Neural cell (in vitro differentiated cells): ENCODE results near the gene IL17REL.

Experiments used
- EP300 ChIP-seq: fragments of 450-650 bp; conservative IDR thresholded peaks from 2 replicates; pipeline ENCODE4 v1.6.1; 2014; ENCODE audit warnings: antibody characterized with exemption, mild to moderate bottlenecking, moderate library complexity; ENCODE audit not compliant: poor library complexity, severe bottlenecking
- EZH2 ChIP-seq: fragments of 200-600, 300-800 bp; shearing (Covaris generic), sonication (generic); IDR thresholded peaks from 2 replicates; pipeline ENCODE4 v1.6.1; 2014; ENCODE audit warnings: antibody characterized with exemption, low read length, borderline replicate concordance, mild to moderate bottlenecking; ENCODE audit not compliant: insufficient read depth, poor library complexity, severe bottlenecking
- POLR2AphosphoS5 ChIP-seq: IDR thresholded peaks from 2 replicates; pipeline ENCODE4 v1.6.1; 2012
- RAD21 ChIP-seq: fragments of 450-650 bp; conservative IDR thresholded peaks from 2 replicates; pipeline ENCODE4 v1.6.1; 2014; ENCODE audit warnings: antibody characterized with exemption, mild to moderate bottlenecking, moderate library complexity
- TF ChIP-seq, protein P1 (sequence below): fragments of 450-650 bp; IDR thresholded peaks from 2 replicates; pipeline ENCODE4 v1.5.1; 2014; ENCODE audit warnings: antibody characterized with exemption, mild to moderate bottlenecking, moderate library complexity; ENCODE audit not compliant: poor library complexity, severe bottlenecking
- TF ChIP-seq, protein P2 (sequence below): IDR thresholded peaks from 2 replicates; pipeline ENCODE4 v1.6.1; 2012; ENCODE audit warnings: borderline replicate concordance

DNA sequence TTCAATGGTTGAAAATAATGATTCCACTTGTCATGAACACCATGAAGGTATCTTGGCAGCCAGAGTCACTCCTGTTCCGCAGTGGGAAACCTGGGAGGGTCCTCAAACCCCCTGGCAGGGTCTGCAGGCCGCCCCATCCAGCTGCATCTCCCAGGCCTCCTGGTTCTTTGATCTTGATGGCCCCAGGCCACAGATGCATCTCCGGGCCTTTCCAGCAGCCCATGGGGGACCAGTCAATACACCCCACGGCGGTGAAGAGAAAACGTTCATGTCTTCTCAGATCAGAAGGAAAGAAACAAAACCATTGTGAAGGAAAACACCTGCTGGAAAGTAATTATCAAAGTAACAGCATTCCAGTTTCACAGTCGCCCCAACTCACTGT is 47.3 kb upstream of the IL17REL start:
- TF ChIP-seq, protein P1, sequence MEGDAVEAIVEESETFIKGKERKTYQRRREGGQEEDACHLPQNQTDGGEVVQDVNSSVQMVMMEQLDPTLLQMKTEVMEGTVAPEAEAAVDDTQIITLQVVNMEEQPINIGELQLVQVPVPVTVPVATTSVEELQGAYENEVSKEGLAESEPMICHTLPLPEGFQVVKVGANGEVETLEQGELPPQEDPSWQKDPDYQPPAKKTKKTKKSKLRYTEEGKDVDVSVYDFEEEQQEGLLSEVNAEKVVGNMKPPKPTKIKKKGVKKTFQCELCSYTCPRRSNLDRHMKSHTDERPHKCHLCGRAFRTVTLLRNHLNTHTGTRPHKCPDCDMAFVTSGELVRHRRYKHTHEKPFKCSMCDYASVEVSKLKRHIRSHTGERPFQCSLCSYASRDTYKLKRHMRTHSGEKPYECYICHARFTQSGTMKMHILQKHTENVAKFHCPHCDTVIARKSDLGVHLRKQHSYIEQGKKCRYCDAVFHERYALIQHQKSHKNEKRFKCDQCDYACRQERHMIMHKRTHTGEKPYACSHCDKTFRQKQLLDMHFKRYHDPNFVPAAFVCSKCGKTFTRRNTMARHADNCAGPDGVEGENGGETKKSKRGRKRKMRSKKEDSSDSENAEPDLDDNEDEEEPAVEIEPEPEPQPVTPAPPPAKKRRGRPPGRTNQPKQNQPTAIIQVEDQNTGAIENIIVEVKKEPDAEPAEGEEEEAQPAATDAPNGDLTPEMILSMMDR = no peak
- TF ChIP-seq EP300 (no peak), RAD21 (no peak), POLR2AphosphoS5 (no peak), EZH2 (no peak)
- TF ChIP-seq, protein P2, sequence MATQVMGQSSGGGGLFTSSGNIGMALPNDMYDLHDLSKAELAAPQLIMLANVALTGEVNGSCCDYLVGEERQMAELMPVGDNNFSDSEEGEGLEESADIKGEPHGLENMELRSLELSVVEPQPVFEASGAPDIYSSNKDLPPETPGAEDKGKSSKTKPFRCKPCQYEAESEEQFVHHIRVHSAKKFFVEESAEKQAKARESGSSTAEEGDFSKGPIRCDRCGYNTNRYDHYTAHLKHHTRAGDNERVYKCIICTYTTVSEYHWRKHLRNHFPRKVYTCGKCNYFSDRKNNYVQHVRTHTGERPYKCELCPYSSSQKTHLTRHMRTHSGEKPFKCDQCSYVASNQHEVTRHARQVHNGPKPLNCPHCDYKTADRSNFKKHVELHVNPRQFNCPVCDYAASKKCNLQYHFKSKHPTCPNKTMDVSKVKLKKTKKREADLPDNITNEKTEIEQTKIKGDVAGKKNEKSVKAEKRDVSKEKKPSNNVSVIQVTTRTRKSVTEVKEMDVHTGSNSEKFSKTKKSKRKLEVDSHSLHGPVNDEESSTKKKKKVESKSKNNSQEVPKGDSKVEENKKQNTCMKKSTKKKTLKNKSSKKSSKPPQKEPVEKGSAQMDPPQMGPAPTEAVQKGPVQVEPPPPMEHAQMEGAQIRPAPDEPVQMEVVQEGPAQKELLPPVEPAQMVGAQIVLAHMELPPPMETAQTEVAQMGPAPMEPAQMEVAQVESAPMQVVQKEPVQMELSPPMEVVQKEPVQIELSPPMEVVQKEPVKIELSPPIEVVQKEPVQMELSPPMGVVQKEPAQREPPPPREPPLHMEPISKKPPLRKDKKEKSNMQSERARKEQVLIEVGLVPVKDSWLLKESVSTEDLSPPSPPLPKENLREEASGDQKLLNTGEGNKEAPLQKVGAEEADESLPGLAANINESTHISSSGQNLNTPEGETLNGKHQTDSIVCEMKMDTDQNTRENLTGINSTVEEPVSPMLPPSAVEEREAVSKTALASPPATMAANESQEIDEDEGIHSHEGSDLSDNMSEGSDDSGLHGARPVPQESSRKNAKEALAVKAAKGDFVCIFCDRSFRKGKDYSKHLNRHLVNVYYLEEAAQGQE = no peak
